ENCODE results near the gene AGR2.
"Not testable (repeated sequence)": the region's sequence is repeated elsewhere in the genome, so short reads cannot be mapped to it uniquely, and the experiment has no call there.

Gene AGR2

DNA sequence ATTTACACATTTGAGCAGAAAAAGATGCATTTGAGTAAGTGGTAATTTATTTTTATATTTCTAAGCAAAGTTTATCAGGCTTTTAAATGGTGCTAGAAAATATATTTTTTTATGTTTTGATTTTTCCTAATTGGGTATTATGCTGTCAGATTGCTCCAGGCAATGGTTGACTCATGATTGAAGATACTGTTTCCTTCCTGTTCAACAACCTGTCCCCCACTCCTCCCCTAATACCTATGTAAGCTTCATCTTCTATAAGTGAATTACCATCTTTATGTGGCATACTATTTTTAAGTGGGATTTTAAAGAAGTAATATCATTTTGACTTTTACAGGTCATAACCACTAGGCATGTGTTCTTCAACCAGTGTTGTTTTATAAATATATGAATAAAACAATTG lies 29.8 kb downstream of the AGR2 start:
- no peak overlapping the region for H3K27ac ChIP-seq (ENCODE audit: low read depth, low read length)
- no peak overlapping the region for H3K4me3 ChIP-seq (ENCODE audit: low read depth, low read length)
- no peak overlapping the region for H2AFZ ChIP-seq (ENCODE audit: low read length, unreplicated experiment)
- H3K36me3 ChIP-seq (ENCODE audit: insufficient read depth, low read length) = no peaks in the 10 kb centered on the region
- H3K27me3 ChIP-seq (ENCODE audit: insufficient read depth, low read length) = no peaks in the 10 kb centered on the region
- H3K4me1 ChIP-seq (ENCODE audit: control insufficient read depth, insufficient read depth, low read length, unreplicated experiment) = no peaks in the 10 kb centered on the region
- no peaks in the 10 kb centered on the region for H3K79me2 ChIP-seq (ENCODE audit: control insufficient read depth, insufficient read depth, low read length, unreplicated experiment)

- no peak overlapping the region for H3K4me3 ChIP-seq (ENCODE audit: low read depth, low read length)
- H3K79me2 ChIP-seq (ENCODE audit: control insufficient read depth, insufficient read depth, low read length, unreplicated experiment) = no peaks in the 10 kb centered on the region
- H3K36me3 ChIP-seq (ENCODE audit: insufficient read depth, low read length) = no peaks in the 10 kb centered on the region; the same call in 1 of the 2 replicates
- no peak overlapping the region for H3K27ac ChIP-seq (ENCODE audit: low read depth, low read length)
- H3K27me3 ChIP-seq (ENCODE audit: insufficient read depth, low read length) = no peaks in the 10 kb centered on the region
- no peaks in the 10 kb centered on the region for H3K4me1 ChIP-seq (ENCODE audit: control insufficient read depth, insufficient read depth, low read length, unreplicated experiment)
- H2AFZ ChIP-seq (ENCODE audit: low read length, unreplicated experiment) = no peak overlapping the region
Observed at GRCh38 chr7:16774294-16774693, 30.5 kb downstream of the AGR2 start.

DNA sequence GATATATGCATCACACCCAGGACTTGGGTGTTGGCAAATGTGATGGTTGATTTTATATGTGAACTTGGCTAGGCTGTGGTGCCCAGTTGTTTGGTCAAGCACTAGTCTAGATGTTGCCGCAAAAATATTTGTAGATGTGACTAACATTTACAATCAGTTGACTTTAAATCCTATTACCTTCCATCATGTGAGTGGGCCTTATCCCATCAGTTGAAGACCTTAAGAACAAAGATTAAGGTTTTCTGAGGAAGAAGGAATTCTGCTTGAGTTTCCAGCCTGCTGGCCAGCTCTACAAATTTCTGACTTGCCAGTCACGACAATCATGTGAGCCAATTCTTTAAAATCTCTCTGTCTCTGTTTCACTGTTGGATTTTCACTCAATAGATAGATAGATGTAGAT lies 30.9 kb downstream of the AGR2 start:
- H3K4me3 ChIP-seq (ENCODE audit: low read depth, low read length) = no peak overlapping the region
- no peaks in the 10 kb centered on the region for H3K27me3 ChIP-seq (ENCODE audit: insufficient read depth, low read length)
- no peaks in the 10 kb centered on the region; the same call in 1 of the 2 replicates for H3K36me3 ChIP-seq (ENCODE audit: insufficient read depth, low read length)
- H2AFZ ChIP-seq (ENCODE audit: low read length, unreplicated experiment) = no peak overlapping the region
- no peaks in the 10 kb centered on the region for H3K4me1 ChIP-seq (ENCODE audit: control insufficient read depth, insufficient read depth, low read length, unreplicated experiment)
- H3K79me2 ChIP-seq (ENCODE audit: control insufficient read depth, insufficient read depth, low read length, unreplicated experiment) = no peaks in the 10 kb centered on the region
- H3K27ac ChIP-seq (ENCODE audit: low read depth, low read length) = no peak overlapping the region

DNA sequence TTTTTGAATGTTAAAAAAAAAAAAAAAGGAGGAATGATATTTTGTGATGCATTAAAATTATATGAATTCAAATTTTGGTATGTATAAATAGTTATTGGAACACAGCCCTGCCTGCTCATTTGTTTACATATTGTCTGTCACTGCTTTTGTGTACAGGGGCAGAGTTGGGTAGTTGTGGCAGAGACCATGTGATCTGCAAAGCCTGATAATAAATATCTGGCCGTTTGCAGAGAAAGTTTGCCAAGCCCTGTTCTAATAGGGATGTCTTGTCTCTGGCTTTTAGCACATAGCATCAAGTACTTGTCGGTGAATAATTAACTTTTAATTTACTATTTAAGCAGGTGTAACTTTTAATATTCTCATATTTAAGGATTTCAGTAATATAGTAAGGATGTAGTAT lies 31.5 kb downstream of the AGR2 start:
- no peaks in the 10 kb centered on the region for H3K27me3 ChIP-seq (ENCODE audit: insufficient read depth, low read length)
- H3K4me1 ChIP-seq (ENCODE audit: control insufficient read depth, insufficient read depth, low read length, unreplicated experiment) = no peaks in the 10 kb centered on the region
- no peak overlapping the region for H3K27ac ChIP-seq (ENCODE audit: low read depth, low read length)
- no peak overlapping the region for H3K4me3 ChIP-seq (ENCODE audit: low read depth, low read length)
- no peaks in the 10 kb centered on the region for H3K79me2 ChIP-seq (ENCODE audit: control insufficient read depth, insufficient read depth, low read length, unreplicated experiment)
- no peaks in the 10 kb centered on the region; the same call in 1 of the 2 replicates for H3K36me3 ChIP-seq (ENCODE audit: insufficient read depth, low read length)
- no peak overlapping the region for H2AFZ ChIP-seq (ENCODE audit: low read length, unreplicated experiment)

GRCh38 chr7:16770657-16771329 lies 34.0 kb downstream of the AGR2 start:
- H3K27ac ChIP-seq (ENCODE audit: low read depth, low read length) = no peak overlapping the region
- H3K4me1 ChIP-seq (ENCODE audit: control insufficient read depth, insufficient read depth, low read length, unreplicated experiment) = no peaks in the 10 kb centered on the region
- H3K27me3 ChIP-seq (ENCODE audit: insufficient read depth, low read length) = no peaks in the 10 kb centered on the region
- H3K79me2 ChIP-seq (ENCODE audit: control insufficient read depth, insufficient read depth, low read length, unreplicated experiment) = no peaks in the 10 kb centered on the region
- H3K4me3 ChIP-seq (ENCODE audit: low read depth, low read length) = no peak overlapping the region
- H2AFZ ChIP-seq (ENCODE audit: low read length, unreplicated experiment) = no peak overlapping the region
- H3K36me3 ChIP-seq (ENCODE audit: insufficient read depth, low read length) = no peaks in the 10 kb centered on the region; the same call in 1 of the 2 replicates

- not testable (repeated sequence) for H3K36me3 ChIP-seq (ENCODE audit: insufficient read depth, low read length); H3K4me3 ChIP-seq (ENCODE audit: low read depth, low read length); H3K27me3 ChIP-seq (ENCODE audit: insufficient read depth, low read length); H2AFZ ChIP-seq (ENCODE audit: low read length, unreplicated experiment); H3K79me2 ChIP-seq (ENCODE audit: control insufficient read depth, insufficient read depth, low read length, unreplicated experiment); H3K4me1 ChIP-seq (ENCODE audit: control insufficient read depth, insufficient read depth, low read length, unreplicated experiment); H3K27ac ChIP-seq (ENCODE audit: low read depth, low read length)
Observed at GRCh38 chr7:16769994-16770393, 34.8 kb downstream of the AGR2 start.

DNA sequence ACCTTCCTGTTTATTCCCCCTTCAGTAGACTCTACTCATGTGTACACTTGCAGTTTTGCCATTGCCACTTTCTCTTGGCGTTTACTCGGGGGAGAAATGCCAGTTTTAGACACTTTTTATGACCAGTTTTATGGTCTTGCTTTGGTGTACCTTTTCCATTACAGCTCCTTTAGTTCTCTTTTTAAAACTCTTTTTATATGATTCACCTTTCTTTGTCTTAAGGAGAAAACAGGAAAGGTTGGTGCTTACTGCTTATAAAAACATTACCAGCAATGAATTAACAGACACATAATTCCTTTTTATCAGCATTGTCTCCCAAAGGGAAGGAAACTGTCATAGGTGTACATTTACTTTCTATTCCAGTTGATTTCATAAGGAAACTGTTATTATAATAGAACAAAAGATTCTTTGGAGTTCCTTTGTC lies 39.4 kb downstream of the AGR2 start:
- Histone ChIP-seq H2AFZ (ENCODE audit: low read length, unreplicated experiment) (no peak overlapping the region), H3K4me3 (ENCODE audit: low read depth, low read length) (no peak overlapping the region), H3K27me3 (ENCODE audit: insufficient read depth, low read length) (no peaks in the 10 kb centered on the region), H3K4me1 (ENCODE audit: control insufficient read depth, insufficient read depth, low read length, unreplicated experiment) (no peaks in the 10 kb centered on the region), H3K79me2 (ENCODE audit: control insufficient read depth, insufficient read depth, low read length, unreplicated experiment) (no peaks in the 10 kb centered on the region), H3K36me3 (ENCODE audit: insufficient read depth, low read length) (no peaks in the 10 kb centered on the region; the same call in 1 of the 2 replicates), H3K27ac (ENCODE audit: low read depth, low read length) (no peak overlapping the region)

DNA sequence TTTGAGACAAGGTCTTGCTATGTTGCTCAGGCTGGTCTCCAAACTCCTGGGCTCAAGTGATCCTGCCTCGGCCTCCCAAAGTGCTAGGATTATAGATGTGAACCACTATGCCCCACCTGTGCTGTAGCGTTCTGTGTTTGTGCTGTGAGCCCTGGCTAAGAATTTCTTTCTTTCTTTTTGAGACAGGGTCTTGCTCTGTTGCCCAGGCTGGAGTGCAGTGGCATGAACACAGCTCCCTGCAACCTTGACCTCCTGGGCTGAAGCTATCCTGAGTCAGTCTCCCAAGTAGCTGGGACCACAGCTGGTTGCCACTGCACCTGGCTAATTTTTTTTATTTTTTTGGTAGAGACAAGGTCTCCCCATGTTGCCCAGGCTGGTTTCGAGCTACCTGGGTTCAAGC lies 39.9 kb downstream of the AGR2 start:
- Histone ChIP-seq H3K36me3 (ENCODE audit: insufficient read depth, low read length) (no peaks in the 10 kb centered on the region; the same call in 1 of the 2 replicates), H3K4me1 (ENCODE audit: control insufficient read depth, insufficient read depth, low read length, unreplicated experiment) (no peaks in the 10 kb centered on the region), H2AFZ (ENCODE audit: low read length, unreplicated experiment) (no peak overlapping the region), H3K27me3 (ENCODE audit: insufficient read depth, low read length) (no peaks in the 10 kb centered on the region), H3K79me2 (ENCODE audit: control insufficient read depth, insufficient read depth, low read length, unreplicated experiment) (no peaks in the 10 kb centered on the region), H3K27ac (ENCODE audit: low read depth, low read length) (no peak overlapping the region), H3K4me3 (ENCODE audit: low read depth, low read length) (no peak overlapping the region)

GRCh38 chr7:16762177-16762576 lies 42.6 kb downstream of the AGR2 start:
- no peak overlapping the region for H3K27ac ChIP-seq (ENCODE audit: low read depth, low read length)
- H3K36me3 ChIP-seq (ENCODE audit: insufficient read depth, low read length) = no peaks in the 10 kb centered on the region
- H3K27me3 ChIP-seq (ENCODE audit: insufficient read depth, low read length) = no peaks in the 10 kb centered on the region
- H3K79me2 ChIP-seq (ENCODE audit: control insufficient read depth, insufficient read depth, low read length, unreplicated experiment) = no peaks in the 10 kb centered on the region
- no peaks in the 10 kb centered on the region for H3K4me1 ChIP-seq (ENCODE audit: control insufficient read depth, insufficient read depth, low read length, unreplicated experiment)
- H3K4me3 ChIP-seq (ENCODE audit: low read depth, low read length) = no peak overlapping the region
- no peak overlapping the region for H2AFZ ChIP-seq (ENCODE audit: low read length, unreplicated experiment)

DNA sequence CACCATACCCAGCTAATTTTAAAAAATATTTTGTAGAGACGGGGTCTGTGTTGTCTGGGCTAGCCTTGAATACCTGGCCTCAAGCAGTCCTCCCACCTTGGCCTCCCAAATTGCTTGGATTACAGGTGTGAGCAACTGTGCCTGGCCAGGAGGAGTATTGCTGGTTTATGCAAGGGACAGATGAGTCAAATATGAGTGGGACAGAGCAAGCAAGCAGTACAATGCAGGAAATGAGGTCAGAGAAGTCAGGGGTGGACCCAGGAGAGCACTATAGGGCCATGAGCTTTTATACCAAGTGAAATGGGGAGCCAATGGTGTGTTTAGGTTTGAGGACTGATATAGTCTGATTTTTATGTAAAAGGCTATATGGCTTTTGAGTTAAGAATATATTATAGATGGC lies 45.0 kb downstream of the AGR2 start:
- no peak overlapping the region for H2AFZ ChIP-seq (ENCODE audit: low read length, unreplicated experiment)
- no peaks in the 10 kb centered on the region for H3K36me3 ChIP-seq (ENCODE audit: insufficient read depth, low read length)
- H3K27me3 ChIP-seq (ENCODE audit: insufficient read depth, low read length) = peaks cover 3% of the 10 kb centered on the region; the same call in 1 of the 2 replicates
- no peaks in the 10 kb centered on the region for H3K4me1 ChIP-seq (ENCODE audit: control insufficient read depth, insufficient read depth, low read length, unreplicated experiment)
- H3K27ac ChIP-seq (ENCODE audit: low read depth, low read length) = no peak overlapping the region
- no peak overlapping the region for H3K4me3 ChIP-seq (ENCODE audit: low read depth, low read length)
- H3K79me2 ChIP-seq (ENCODE audit: control insufficient read depth, insufficient read depth, low read length, unreplicated experiment) = no peaks in the 10 kb centered on the region
